CMK (cell line): ENCODE measurements around the gene PARP9.
"Not testable (repeated sequence)": the region's sequence is repeated elsewhere in the genome, so short reads cannot be mapped to it uniquely, and the experiment has no call there.

Experiments
- DNase-seq: peaks from one replicate; pipeline ENCODE4 v3.0.0-alpha.2; 2010; ENCODE audit warnings: low read depth

Gene PARP9

GRCh38 chr3:122520861-122521260 is 43.2 kb downstream of the PARP9 start:
- DNase-seq = no peak

- DNase-seq = no peak
Observed at GRCh38 chr3:122519693-122520092, 44.4 kb downstream of the PARP9 start.

DNA sequence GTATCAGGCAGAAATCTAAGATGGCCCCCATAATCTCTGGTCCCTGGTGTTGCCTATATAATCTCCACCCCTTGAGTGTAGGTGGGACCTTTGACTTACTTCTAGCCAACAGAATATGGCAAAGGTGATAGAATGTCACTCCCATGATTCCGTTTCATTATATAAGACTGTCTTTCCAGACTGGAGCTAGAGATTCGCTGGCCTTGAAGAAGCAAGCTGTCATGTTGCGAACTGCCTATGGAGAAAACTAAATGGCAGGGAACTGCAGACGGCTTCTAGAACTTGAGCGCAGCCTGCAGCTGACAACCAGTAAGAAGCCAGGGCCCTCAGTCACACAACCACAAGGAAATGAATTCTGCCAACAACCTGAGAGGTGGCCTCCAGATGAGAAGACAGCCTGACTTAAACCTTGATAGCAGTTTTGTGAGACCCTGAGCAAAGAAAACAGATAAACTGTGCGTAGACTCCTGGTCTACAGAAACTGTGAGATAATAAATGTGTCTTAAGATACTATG is 47.2 kb downstream of the PARP9 start:
- DNase-seq = no peak

DNA sequence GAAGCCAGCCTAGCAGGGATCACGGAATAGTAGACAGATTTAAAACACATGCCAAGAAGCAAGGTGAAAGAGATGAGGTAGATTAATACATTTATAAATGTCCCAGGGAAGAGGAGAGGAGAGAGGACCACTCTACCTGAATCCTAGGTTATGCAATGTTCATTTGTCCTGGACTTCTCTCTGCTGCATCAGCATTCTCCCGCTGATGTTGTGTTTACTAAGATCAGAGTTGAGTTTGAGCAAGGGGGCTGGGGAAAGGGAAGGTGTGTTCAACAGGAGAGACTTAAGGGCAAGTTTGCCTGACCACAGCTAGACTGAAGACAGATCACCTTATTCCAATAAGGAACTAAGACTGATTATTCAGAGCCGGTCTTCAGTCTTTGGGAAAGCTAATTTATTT is 48.2 kb downstream of the PARP9 start:
- DNase-seq = no peak

DNA sequence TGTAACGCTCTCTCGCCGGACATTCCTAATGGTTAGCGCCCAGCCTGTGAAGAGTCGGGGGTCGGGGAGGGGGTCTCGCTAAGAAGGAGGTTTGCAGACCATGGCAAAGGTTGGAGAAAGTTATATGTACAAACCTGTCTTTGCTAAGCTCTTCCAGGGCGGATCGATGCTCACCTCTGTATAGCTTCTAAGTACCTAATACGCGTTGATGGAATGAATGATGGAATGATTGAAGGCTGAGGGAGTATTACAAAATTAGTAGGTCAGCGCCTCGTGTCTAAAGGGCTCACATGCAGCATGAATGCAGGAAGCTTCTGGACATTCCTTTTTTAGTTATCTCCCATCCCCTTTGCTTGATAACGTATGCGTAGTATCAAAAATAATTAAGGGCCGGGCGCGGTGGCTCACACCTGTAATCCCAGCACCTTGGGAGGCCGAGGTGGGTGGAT is 49.1 kb downstream of the PARP9 start:
- DNase-seq = no peak

DNA sequence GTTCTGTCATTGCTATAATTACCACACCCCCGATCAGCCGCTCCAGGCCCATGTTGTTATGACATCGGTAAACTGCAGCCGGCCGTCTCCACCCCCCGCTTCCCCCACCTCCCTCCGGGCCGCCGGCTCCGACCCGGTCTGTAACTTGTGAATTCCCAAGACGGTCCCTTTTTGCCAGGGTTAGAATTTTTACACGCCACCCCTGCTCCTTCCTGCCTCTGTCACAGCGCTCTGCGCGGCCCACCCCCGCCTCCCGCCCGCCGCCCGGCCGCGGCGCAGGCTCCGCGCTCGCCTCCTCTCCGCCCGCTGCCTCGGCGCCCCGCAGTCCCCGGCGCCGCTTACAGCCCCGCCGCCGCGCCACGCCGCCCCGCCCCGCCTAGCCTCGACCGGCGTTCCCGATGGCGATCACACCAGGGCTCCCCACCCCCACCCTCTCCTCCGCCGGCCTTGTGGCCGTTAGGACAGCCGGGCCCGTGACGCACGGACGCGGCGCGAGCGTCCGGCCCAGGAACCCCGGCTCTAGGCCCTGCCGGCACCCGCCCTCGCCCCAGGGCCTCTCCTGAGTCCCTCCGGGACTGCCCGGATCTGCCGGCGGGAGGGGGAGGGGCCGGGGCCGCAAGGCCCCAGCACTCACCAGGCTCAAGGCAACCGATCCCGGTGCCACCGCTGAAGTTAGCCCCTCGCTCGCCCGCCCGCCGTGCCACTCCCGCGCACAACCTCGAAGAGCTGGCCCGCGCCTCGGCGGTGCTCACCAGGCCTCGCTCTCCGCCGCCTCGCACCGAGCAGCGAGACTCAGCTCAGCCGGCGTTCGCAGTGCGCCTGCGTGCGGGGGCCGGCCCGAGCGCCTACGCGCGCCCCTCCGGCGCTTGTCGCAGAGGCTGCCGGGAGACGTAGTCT is 49.7 kb downstream of the PARP9 start, which contains the start of gene KPNA1:
KPNA1 (minus strand) TSS at position 817 of the 897 bp plus-strand sequence. CDS start 18,374 bp downstream, outside the sequence.
- peak; percentile 60 for DNase-seq

- DNase-seq = no peak
Observed at GRCh38 chr3:122513386-122514122, 50.5 kb downstream of the PARP9 start.

GRCh38 chr3:122512284-122512683 is 51.8 kb downstream of the PARP9 start:
- no peak for DNase-seq

- DNase-seq = no peak
Observed at GRCh38 chr3:122510878-122511535, 53.1 kb downstream of the PARP9 start.

DNA sequence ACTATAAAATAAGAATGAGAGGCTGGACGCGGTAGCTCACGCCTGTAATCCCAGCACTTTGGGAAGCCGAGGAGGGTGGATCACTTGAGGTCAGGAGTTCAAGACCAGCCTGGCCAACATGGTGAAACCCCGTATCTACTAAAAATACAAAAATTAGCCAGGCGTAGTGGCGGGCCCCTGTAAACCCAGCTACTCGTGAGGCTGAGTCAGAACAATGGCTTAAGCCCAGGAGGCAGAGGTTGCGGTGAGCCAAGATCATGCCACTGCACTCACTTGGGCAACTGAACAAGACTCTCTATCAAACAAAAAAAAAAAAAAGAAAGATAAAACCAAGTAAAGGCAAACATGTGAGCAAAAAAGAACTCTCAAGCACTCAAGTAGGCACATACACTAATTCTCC is 55.2 kb downstream of the PARP9 start:
- DNase-seq = not testable (repeated sequence)

GRCh38 chr3:122508135-122508914 is 55.8 kb downstream of the PARP9 start:
- DNase-seq = no peak

DNA sequence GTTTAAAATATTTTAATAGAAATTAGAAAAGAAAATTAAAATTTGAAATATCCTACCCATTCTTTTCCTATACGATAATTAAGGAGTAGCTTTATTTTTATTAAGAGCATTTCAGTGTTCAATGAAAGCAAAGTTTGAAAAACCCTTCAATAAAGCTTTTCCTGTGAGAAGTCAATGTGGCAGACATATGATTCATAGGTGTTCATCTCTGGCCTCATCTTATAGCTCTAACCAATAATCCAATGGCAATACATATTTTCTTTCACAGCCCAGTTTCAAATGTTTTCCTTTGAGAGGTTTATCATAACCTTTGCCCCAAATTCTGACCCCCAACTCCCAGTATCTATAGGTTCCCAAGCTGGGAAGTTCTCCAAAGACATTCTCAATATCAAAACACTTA is 57.6 kb downstream of the PARP9 start:
- DNase-seq = no peak

DNA sequence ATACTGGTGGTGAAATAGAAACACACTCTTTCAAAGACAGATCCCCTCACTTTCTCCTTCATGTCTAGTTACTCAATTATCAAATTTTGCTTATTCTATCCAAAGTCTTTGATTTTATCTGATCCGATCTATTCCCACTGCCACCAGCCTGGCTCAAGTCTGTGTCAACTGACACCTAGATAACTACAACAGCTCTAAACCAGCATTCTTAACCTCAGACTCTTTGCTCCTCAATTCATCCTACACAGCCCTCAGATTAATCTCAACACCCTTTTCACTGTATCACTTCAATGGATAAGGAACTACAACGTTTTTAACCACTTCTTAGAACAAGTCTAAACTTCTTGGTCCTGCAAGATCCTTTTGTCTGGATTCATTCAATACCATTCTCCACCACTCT is 58.4 kb downstream of the PARP9 start:
- no peak for DNase-seq

DNA sequence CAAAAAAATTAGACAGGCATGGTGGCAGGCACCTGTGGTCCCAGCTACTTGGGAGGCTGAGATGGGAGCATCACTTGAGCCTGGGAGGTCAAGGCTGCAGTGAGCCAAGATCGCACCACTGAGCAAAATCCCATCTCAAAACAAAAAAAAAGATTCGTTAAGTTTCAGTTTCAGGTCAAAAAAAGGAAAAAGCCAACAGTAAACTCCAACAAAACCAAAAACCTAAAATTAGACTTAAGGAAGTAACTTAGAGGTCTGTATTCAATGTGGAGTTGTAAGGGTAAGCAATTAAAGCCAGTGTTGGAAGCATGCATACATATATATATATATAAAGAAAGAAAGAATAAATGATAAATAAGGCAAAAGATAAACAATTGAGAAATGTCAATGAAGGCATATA is 61.2 kb downstream of the PARP9 start:
- DNase-seq = no peak

DNA sequence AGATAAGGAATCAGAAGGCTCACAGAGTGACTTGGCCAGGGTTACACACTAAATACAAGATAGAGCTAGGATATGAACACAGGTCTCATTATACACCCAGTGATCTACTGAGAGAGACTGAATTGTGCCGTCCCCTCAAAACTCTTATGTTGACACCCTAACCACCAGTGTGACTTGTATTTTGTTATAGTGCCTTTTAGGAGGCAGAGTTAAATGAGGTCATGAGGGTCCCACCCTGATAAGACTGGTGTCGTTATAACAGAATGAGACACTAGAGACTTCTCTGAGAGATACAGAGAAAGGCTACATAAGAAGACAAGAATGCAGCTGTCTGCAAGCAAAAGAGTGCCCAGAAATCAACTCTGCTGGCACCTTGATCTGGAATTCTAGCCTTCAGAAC is 62.0 kb downstream of the PARP9 start:
- no peak for DNase-seq

GRCh38 chr3:122500964-122501363 is 63.1 kb downstream of the PARP9 start:
- not testable (repeated sequence) for DNase-seq

- no peak for DNase-seq
Observed at GRCh38 chr3:122498152-122498551, 65.9 kb downstream of the PARP9 start.

DNA sequence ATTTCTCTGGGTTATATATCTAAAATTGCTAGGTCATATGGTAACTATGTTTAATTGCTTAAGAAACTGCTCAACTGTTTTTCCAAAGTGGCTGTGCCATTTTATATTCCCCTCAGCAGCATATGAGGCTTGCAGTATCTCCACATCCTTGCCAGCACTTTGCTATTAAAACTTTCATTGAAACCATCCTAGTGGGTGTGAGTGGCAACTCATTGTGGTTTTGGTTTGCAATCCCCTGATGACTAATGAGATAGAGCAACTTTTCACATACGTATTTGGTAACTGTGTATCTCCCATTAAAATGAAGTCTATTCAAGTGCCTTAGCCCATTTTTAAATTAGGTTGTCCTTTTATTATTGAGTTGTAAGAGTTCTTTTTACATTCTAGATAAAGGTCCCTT is 66.7 kb downstream of the PARP9 start:
- no peak for DNase-seq

- DNase-seq = no peak
Observed at GRCh38 chr3:122496508-122496907, 67.6 kb downstream of the PARP9 start.

DNA sequence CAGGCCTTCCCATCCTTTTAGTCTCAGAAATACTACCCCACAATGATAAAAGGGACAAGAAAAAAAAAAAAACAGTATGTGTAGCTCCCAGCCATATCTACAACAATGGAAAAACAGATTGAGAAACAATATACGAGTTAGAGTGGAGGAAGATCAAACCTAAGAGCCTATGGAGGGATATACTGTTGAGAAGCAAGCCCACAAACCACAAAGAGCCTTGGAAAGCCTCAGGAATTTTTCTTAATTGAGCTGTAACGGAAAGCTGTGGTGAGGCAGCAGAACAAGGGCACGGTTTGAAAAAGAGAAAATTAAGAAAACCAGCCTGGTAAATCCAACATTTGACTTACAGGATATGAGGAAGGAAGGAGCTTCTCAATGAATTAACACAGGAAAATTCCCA is 70.8 kb downstream of the PARP9 start:
- DNase-seq = no peak

DNA sequence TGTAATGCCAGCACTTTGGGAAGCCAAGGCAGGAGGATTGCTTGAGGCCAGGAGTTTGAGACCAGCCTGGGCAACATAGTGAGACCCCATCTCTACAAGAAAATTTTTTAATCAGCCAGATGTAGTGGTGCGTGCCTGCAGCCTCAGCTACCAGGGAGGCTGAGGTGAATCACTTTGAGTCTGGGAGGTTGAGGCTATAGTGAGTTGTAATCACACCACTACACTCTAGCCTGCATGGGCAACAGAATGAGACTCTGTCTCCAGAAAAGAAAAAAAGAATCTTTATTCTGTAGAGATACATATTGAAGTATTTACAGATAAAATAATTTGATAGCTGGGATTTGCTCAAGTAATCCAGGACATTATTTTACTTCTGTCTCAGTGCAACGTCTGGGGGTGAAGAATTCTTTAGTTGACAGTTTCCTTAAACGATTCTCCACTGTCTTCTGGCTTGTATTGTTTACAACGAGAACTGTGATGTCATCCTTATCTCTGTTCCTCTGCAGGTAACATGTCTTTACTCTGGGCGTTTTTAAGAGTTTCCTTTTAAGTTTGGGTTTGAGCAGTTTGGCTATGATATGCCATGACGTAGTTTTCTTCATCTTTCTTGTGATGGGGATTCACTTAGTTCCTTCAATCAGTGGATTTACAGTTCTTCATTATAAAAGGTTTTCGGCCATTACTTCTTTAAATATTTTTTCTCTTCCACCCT is 75.7 kb downstream of the PARP9 start:
- no peak for DNase-seq
